DMS53 treated with DMSO at 0.1 percent for 48 hours (cell line): ENCODE data around the gene L1CAM.
"Not testable (repeated sequence)": the region's sequence is repeated elsewhere in the genome, so short reads cannot be mapped to it uniquely, and the experiment has no call there.

Experiments
- DNase-seq: peaks from one replicate; lab custom pipeline; 2025; ENCODE audit not compliant: unreplicated experiment; lab: John Stamatoyannopoulos, UW

Gene L1CAM

GRCh38 chrX:153831429-153832150 is 54.4 kb downstream of the L1CAM start:
- no peak for DNase-seq

DNA sequence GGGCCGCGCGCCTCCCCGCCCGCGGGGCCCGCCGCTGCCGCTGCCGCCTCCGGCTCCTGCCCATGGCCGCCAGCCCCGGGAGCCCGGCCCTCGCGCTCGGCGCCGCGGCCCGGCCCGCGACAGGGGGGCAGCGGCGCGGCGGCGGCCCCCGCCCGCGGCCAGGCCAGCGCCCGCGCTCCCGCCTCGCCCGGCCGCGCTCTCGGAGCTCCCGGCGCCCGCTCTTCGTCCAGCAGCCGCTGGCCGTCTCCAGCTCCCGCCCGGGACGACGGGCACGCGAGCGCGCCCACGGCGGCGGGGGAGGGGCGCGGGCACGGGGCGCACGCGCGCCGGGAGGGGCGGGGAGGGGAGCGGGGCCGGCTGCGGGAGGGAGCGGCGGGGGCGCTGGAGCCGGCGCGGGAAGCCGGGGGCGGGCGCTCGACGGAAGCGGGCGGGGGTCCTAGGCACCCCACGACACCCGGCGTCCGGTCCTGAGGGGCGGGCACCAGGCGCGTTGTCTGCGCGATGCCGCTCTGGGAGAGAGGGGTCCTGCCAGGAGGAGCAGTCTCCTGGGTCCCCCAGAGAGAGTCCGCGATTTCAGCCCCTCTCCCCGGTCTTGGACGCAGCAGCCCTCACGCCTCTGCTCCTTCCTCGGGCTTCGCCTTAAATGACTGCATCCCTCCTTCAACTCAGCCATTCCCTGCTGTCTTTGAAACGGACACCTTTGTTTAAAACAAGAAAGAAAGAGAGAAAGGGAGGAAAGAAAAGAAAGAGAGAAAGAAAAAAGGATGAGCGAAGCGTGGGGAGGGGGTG is 55.1 kb downstream of the L1CAM start:
- no peak for DNase-seq

DNA sequence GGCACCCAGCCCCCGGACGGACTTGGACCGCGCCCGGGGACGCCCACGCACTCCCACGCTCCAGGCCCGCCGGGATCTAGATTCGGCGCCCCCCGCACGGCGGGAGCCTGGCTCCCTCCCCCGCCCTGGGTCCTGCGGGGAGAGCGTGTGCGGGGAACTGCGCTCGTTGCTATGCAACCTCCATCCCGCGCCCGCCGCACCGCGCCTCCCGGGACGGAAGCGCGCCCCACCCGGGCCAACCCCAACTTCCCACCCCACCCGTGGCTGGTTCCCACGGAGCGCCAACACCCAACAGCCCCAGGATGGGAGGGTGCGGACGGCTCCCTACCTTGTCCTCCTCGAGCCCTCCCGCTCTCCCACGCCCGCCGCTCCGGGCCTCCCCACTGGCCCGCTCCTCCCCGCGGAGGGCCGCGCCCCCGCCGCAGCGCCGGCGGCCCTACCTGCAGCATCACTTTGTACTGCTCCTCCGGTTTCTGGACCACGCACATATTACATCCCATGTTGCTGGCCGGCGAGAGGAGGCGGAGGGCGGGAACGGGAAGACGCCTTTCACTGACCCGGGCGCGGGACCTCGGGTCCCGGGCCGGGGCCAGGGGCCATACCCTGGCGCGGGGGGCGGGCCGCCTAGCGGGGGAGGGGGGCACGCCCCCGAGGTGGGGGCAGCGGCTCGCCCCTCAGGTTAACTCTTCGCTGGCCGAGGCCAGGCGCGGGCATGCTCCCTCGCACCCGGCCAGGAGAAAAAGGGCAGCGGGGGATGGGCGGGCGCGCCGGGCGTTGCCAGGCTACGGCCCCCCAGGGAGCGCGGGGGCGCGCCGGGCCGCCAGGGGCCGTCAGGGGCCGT is 56.0 kb downstream of the L1CAM start, which contains the start of gene PDZD4:
Gene PDZD4 (minus strand): TSS at position 746 of the 841 bp plus-strand sequence. CDS start 246 bp downstream, at position 500.
- DNase-seq = no peak

DNA sequence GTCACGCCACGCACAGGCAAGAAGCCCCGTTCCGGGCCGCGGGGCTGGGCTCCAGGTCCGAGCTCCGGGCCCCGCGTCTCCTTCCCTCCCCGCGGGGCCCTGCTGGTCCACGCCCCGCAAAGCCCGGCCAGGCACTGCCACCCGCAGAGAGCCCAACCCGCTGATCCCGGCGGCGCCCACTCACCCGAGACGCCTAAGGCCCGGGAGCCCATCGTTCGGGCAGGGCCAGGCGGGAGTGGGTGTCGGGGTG is 56.5 kb downstream of the L1CAM start:
- no peak for DNase-seq

DNA sequence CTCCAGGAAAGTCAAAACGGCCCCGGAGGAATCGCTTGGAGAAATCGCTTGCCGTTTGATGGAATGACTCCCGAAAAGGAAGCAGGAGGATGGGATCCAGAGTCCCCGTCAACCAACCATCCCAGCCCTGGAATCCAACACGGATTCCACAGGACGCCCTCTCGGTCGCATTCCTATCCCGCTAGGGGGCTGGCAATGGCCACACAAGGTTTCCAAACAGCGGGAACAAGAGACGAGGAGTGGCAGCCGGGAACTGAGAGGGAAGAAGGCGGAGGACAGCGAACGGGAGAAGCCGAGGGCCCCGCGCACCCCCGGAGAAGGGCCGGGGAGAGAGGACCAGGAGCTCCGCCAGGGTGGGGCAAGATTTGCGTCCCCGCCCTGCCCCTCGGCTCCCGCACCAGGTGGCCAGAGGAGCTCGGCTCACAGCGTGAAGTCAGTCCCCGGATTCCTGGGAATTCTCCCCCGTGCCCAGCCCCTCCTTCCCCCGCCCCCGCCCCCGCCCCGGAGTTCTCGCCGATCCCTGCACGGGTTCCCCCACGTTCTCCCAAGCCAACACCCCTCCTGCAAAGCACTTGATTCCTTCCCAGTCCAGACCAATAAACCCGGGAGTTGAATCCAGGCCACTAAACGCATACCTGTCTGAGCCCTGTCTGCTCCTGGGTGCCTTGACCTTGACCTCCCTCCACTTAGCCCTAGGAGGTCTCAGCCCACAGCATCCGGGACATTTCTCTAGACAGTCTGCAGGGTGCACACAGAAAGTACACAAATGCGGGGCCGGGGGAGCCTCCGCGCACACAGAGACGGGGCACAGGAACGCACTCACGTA is 57.0 kb downstream of the L1CAM start:
- DNase-seq = no peak

GRCh38 chrX:153828308-153828707 is 57.7 kb downstream of the L1CAM start:
- no peak for DNase-seq

GRCh38 chrX:153827903-153828302 is 58.1 kb downstream of the L1CAM start:
- DNase-seq = no peak

DNA sequence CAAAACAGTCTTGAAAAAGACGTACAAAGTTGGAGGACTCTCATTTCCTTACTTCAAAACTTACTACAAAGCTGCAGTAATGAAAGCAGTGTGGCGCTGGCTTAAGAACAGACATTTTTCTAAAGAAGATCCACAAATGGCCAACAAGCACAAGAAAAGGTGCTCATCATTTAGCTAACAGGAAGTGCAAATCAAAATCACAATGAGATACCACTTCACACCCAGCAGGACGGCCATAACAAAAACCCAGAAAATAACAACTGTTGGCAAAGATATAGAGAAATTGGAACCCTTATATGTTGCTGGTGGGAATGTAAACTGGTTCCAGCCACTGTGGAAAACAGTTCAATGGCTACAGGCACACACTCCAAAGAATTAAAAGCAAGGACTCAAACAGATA is 59.0 kb downstream of the L1CAM start:
- DNase-seq = no peak

DNA sequence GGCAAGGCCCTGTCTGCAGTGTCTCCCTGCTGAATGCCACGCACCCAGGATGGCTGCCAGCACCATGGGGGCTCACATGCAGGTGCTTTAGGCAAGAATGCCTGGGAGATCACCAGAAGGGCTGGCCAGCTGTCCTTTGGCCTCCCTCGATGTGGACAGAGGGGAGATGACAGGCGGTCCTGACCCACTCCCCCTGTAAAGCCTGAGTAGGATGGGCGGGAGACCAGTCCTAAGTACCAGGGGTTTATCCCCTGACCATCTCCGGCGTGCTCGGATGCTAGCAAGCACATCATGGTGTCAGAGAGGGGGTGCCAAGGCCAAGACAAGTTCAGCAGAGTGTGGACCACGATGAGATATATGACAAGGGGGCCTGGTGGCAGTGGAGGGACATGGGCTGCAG is 60.9 kb downstream of the L1CAM start:
- DNase-seq = no peak

DNA sequence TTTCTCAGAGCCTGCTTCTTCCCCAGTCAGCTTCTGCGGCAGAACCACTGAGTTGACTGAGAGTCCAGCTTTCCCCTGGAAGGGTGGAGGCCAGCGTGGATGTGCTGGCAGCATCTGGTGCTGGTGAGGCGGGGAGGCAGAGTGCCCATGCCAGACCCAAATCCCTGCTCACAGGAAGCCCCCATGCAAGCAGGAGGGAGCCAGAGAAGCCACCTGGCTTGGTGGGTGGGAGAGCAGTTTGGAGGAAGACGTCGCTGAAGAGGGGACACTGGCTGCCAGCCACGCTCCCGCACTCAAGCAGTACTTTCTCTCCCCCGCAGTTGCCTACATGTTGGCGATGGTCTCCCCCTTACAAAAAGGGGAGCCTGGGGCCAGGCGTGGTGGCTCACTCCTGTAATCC is 61.6 kb downstream of the L1CAM start:
- no peak for DNase-seq

GRCh38 chrX:153821066-153821465 is 64.9 kb downstream of the L1CAM start:
- DNase-seq = no peak

GRCh38 chrX:153820601-153821000 is 65.4 kb downstream of the L1CAM start:
- no peak for DNase-seq

DNA sequence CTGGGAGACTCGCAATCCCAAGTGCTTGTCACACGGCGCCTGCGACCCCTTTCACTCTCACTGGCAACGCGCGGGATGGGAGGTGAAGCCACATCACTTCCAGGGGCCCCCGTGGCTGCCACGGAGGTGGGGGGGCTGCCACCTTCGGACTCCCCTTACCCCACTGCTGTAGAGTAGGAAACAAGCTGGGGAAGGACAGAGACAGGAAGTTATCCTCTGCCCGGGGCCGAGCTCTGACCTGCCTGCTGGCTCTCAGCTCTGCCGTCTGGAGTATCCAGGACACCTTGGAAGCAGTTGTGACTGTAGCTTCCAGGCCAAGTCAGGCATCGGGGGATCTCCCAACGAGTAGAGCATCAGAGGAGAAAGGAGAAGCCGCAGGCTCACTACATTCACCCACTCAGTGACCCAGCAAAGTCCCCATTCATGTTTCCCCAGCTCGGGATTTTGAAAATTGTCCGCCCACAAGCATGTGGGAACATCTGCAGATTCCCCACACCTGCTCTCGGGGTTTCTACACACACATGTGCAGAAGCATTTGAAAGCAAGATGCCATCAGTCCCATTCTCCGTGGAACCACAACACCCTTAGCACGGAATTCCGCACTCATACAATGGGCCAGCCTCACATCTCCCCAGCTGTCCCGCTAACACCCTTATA is 66.5 kb downstream of the L1CAM start:
- DNase-seq = no peak

- no peak for DNase-seq
Observed at GRCh38 chrX:153818571-153819383, 67.2 kb downstream of the L1CAM start.

DNA sequence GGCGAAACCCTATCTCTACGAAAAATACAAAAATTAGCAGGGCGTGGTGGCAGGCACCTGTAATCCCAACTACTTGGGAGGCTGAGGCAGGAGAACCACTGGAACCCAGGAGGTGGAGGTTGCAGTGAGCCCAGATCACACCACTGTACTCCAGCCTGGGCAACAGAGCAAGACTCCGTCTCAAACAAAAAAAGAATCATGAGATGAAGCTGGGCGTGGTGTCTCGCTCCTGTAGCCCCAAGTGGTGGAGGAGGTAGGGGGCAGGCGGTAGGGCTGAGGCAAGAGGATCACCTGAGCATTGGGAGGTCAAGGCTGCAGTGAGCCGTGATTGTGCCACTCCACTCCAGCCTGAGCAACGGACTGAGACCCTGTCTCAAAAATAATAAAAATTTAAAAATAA is 67.9 kb downstream of the L1CAM start:
- DNase-seq = not testable (repeated sequence)

DNA sequence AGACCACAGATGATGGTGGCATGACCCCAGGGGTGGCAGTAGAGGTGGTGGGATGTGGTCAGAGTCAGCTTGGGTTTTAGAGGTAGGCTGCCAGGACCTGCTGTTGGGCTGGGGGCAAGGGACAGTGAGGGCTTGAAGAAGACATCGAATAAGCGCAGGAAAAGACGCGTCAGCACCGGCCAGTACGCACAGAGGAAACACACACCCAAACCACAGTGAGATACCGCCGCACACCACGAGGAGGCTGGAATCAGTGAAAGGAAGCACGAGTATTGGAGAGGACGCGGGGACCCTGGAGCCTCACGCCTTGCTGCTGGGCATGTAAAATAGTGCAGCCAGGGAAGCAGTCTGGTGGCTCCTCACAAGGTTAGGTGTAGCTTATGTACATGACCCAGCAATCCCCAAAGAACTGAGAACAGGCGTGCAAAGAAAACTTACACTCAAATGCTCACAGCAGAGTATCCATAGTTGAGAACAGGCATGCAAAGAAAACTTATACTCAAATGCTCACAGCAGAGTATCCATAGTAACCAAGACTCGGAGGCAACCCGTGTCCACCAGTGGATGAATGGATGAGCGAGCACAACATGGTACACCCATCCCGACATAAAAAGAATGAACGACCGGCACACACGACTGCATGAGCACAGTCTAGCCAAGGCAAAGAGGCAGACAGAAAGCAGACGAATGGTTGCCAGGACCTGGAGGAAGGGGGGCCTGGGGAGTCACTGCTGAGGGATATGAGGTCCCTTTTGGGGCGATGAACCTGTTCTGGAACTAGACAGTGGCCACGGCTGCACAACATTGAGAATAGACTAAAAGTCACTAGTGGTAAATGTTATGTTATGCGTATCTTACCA is 68.9 kb downstream of the L1CAM start:
- no peak for DNase-seq

DNA sequence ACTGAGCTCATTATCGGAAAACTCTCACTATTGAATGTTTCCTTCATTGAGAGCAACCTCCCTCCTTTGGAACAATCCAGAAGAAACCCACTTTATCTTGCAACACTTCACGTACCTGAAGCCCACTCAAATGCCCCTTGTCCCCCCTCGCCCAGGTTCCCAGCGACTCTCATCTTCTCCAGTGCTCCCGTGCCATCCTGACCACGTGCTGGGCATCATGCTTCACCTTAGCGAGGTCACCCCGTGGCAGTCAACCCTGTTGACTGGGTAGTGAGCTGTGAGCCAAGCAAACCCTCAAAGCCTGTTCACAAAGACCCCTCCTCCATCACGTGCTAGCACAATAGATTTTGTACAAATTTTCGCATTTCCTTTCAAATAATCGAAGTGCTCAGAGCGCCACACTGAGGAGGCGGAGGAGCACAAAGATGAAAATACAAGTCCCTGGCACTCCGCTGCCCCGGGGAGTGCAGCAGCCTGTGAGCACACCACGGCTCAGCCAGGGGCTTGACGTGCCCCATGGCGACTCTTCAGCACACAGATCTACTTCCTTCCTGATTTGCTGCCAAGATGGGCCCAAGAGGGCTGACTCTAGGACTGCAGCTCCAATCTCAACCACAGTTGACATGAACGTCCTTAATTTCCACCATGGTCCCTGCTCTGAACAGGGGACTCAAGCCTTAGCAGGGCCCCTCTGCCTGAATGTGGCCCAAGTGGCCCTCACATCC is 71.2 kb downstream of the L1CAM start:
- no peak for DNase-seq

- no peak for DNase-seq
Observed at GRCh38 chrX:153813161-153813560, 72.8 kb downstream of the L1CAM start.
